HEK293 (cell line): ENCODE results near the gene INAVA.

ENCODE experiments used
- KLF16 ChIP-seq: fragments of 450-650 bp; formaldehyde crosslinking; IDR thresholded peaks from 2 replicates; pipeline ENCODE4 v1.5.1; 2017; ENCODE audit warnings: missing biosample characterization, missing genetic modification characterization
- TCF7L2 ChIP-seq: IDR thresholded peaks from 2 replicates; pipeline ENCODE4 v1.6.1; 2011; ENCODE audit warnings: low read depth, mild to moderate bottlenecking, inconsistent platforms, low read length, moderate library complexity, borderline replicate concordance
- ZNF24 ChIP-seq: fragments of 450-650 bp; formaldehyde crosslinking; IDR thresholded peaks from 2 replicates; pipeline ENCODE4 v1.5.1; 2016; ENCODE audit warnings: missing biosample characterization, missing genetic modification characterization
- ZNF747 ChIP-seq: fragments of 450-650 bp; formaldehyde crosslinking; IDR thresholded peaks from 2 replicates; pipeline ENCODE4 v1.5.1; 2016; ENCODE audit warnings: missing biosample characterization, missing genetic modification characterization
- ZSCAN23 ChIP-seq: fragments of 450-650 bp; formaldehyde crosslinking; IDR thresholded peaks from 2 replicates; pipeline ENCODE4 v1.5.1; 2016; ENCODE audit warnings: missing biosample characterization, missing genetic modification characterization
- TF ChIP-seq, protein P1 (sequence below): fragments of 450-650 bp; formaldehyde crosslinking; IDR thresholded peaks from 2 replicates; pipeline ENCODE4 v1.5.1; 2016; ENCODE audit warnings: missing biosample characterization, missing genetic modification characterization
- TF ChIP-seq, protein P2 (sequence below): fragments of 450-650 bp; formaldehyde crosslinking; IDR thresholded peaks from 2 replicates; pipeline ENCODE4 v1.5.1; 2016; ENCODE audit warnings: missing biosample characterization, missing genetic modification characterization
- TF ChIP-seq, protein P3 (sequence below): fragments of 450-650 bp; formaldehyde crosslinking; IDR thresholded peaks from 2 replicates; pipeline ENCODE4 v1.5.1; 2016; ENCODE audit warnings: missing biosample characterization, missing genetic modification characterization
- TF ChIP-seq, protein P4 (sequence below): fragments of 450-650 bp; formaldehyde crosslinking; IDR thresholded peaks from 2 replicates; pipeline ENCODE4 v1.5.1; 2017; ENCODE audit warnings: missing biosample characterization, missing genetic modification characterization

DNA sequence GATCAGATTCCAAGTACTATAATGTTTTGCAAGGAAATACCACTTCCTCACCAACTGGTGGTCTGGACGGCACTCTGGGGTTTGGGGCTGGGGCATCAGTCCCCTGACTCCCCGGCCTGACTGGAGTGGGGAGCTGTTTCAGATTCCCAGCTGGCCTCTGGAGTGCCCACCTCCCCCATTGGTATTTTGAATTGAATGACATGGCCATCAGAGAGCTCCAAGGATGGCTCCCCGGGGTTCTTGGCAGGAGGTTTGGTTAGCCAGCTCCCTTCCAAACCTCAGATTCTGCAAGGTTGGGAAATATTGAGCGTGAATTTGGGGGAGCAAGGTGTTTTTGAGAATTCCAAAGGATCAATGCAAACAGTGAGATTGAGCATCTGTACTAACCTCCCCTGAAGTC is 2.2 kb upstream of the INAVA start:
- no peak for TF ChIP-seq ZNF24 (tag by site-specific recombination)
- TF ChIP-seq, protein P1, sequence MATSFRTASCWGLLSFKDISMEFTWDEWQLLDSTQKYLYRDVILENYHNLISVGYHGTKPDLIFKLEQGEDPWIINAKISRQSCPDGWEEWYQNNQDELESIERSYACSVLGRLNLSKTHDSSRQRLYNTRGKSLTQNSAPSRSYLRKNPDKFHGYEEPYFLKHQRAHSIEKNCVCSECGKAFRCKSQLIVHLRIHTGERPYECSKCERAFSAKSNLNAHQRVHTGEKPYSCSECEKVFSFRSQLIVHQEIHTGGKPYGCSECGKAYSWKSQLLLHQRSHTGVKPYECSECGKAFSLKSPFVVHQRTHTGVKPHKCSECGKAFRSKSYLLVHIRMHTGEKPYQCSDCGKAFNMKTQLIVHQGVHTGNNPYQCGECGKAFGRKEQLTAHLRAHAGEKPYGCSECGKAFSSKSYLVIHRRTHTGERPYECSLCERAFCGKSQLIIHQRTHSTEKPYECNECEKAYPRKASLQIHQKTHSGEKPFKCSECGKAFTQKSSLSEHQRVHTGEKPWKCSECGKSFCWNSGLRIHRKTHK (tag by site-specific recombination) = no peak
- no peak for TF ChIP-seq TCF7L2
- TF ChIP-seq, protein P2, sequence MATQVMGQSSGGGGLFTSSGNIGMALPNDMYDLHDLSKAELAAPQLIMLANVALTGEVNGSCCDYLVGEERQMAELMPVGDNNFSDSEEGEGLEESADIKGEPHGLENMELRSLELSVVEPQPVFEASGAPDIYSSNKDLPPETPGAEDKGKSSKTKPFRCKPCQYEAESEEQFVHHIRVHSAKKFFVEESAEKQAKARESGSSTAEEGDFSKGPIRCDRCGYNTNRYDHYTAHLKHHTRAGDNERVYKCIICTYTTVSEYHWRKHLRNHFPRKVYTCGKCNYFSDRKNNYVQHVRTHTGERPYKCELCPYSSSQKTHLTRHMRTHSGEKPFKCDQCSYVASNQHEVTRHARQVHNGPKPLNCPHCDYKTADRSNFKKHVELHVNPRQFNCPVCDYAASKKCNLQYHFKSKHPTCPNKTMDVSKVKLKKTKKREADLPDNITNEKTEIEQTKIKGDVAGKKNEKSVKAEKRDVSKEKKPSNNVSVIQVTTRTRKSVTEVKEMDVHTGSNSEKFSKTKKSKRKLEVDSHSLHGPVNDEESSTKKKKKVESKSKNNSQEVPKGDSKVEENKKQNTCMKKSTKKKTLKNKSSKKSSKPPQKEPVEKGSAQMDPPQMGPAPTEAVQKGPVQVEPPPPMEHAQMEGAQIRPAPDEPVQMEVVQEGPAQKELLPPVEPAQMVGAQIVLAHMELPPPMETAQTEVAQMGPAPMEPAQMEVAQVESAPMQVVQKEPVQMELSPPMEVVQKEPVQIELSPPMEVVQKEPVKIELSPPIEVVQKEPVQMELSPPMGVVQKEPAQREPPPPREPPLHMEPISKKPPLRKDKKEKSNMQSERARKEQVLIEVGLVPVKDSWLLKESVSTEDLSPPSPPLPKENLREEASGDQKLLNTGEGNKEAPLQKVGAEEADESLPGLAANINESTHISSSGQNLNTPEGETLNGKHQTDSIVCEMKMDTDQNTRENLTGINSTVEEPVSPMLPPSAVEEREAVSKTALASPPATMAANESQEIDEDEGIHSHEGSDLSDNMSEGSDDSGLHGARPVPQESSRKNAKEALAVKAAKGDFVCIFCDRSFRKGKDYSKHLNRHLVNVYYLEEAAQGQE (tag by site-specific recombination) = no peak
- TF ChIP-seq ZNF747 (tag by site-specific recombination) = no peak
- TF ChIP-seq, protein P3, sequence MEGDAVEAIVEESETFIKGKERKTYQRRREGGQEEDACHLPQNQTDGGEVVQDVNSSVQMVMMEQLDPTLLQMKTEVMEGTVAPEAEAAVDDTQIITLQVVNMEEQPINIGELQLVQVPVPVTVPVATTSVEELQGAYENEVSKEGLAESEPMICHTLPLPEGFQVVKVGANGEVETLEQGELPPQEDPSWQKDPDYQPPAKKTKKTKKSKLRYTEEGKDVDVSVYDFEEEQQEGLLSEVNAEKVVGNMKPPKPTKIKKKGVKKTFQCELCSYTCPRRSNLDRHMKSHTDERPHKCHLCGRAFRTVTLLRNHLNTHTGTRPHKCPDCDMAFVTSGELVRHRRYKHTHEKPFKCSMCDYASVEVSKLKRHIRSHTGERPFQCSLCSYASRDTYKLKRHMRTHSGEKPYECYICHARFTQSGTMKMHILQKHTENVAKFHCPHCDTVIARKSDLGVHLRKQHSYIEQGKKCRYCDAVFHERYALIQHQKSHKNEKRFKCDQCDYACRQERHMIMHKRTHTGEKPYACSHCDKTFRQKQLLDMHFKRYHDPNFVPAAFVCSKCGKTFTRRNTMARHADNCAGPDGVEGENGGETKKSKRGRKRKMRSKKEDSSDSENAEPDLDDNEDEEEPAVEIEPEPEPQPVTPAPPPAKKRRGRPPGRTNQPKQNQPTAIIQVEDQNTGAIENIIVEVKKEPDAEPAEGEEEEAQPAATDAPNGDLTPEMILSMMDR (tag by site-specific recombination) = no peak
- TF ChIP-seq, protein P4, sequence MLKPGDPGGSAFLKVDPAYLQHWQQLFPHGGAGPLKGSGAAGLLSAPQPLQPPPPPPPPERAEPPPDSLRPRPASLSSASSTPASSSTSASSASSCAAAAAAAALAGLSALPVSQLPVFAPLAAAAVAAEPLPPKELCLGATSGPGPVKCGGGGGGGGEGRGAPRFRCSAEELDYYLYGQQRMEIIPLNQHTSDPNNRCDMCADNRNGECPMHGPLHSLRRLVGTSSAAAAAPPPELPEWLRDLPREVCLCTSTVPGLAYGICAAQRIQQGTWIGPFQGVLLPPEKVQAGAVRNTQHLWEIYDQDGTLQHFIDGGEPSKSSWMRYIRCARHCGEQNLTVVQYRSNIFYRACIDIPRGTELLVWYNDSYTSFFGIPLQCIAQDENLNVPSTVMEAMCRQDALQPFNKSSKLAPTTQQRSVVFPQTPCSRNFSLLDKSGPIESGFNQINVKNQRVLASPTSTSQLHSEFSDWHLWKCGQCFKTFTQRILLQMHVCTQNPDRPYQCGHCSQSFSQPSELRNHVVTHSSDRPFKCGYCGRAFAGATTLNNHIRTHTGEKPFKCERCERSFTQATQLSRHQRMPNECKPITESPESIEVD (tag by site-specific recombination) = no peak
- TF ChIP-seq KLF16 = no peak
- TF ChIP-seq ZSCAN23 (tag by site-specific recombination) = no peak
